Measurements from ENCODE around the gene GAK. TPM values are rescaled to one million over a fixed set of nuclear protein-coding genes. Genes with fewer than 3 reads are reported as not detected.

The GAK gene
- total RNA-seq, 1 donor from 2014 or later: 27.6 TPM

DNA sequence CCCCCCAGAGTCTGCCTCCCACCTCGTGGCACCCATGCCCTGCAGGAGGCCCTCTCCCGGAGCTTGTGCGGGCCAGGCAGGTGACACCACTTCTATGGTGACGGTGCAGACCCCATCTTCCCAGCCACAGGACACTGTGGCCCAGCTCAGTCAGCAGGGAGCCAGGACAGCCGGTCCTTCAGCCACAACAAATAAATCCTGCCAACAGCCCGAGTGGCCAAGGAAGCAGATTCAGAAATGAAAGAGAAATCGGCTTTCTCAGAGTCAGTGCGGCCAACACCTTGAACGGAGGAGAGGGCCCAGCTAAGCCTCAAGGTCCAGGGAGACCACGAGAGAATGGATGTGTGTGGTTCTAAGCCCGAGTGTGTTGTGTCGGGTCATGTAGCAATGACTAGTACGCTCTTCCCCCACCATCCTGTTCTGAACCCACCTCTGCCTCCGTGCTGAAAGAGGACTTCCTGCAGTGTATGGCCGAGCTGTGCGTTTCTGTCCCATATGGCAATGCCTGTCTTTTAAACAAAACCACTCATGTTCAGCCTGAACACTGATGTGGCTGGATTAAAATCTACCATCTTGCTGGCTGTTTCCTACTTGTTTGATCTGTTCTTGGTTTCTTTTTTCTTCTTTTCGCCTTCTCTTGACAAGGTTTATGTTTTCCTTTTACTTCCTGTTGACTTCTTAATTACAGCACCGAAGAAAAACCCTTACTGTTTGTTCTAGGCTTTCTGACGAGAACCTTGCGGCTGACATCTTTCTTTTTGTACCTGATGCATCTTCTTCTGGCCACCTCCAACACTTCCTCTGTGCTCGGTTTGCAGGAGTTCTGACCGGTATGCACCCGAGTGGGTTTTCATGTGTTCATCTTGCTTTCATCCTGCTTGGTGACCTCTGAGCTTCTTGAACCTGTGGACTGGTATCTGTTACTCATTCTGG lies 53.1 kb downstream of the GAK start:
- Histone ChIP-seq H2AFZ (replicated peaks) (no peak overlapping the region), H4K20me1 (ENCODE audit: low read depth) (no peaks in the 10 kb centered on the region), H3K36me3 (no peaks in the 10 kb centered on the region), H3K79me2 (ENCODE audit: low read depth) (no peaks in the 10 kb centered on the region), H3K27ac (no peak overlapping the region), H3F3A (ENCODE audit: low read depth) (no peaks in the 10 kb centered on the region), H3K27me3 (no peaks in the 10 kb centered on the region), H3K4me3 (no peak overlapping the region), H3K9ac (no peak overlapping the region), H3K4me2 (no peak overlapping the region), H3K9me3 (ENCODE audit: low read depth) (no peaks in the 10 kb centered on the region), H3K4me1 (no peaks in the 10 kb centered on the region)
- TF ChIP-seq EZH2phosphoT487 (IDR thresholded peaks at IDR 0.05) (no peak), EZH2 (IDR thresholded peaks at IDR 0.05) (no peak)
- TF ChIP-seq, protein P1, sequence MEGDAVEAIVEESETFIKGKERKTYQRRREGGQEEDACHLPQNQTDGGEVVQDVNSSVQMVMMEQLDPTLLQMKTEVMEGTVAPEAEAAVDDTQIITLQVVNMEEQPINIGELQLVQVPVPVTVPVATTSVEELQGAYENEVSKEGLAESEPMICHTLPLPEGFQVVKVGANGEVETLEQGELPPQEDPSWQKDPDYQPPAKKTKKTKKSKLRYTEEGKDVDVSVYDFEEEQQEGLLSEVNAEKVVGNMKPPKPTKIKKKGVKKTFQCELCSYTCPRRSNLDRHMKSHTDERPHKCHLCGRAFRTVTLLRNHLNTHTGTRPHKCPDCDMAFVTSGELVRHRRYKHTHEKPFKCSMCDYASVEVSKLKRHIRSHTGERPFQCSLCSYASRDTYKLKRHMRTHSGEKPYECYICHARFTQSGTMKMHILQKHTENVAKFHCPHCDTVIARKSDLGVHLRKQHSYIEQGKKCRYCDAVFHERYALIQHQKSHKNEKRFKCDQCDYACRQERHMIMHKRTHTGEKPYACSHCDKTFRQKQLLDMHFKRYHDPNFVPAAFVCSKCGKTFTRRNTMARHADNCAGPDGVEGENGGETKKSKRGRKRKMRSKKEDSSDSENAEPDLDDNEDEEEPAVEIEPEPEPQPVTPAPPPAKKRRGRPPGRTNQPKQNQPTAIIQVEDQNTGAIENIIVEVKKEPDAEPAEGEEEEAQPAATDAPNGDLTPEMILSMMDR (IDR thresholded peaks at IDR 0.05): no peak
- no peak for DNase-seq (ENCODE audit: low spot score)
- no peak overlapping the region for H3K27ac Mint-ChIP-seq
- peaks cover 13% of the 10 kb centered on the region for H3K36me3 Mint-ChIP-seq
- H3K4me1 Mint-ChIP-seq: peaks cover under 1% of the 10 kb centered on the region
- H3K27me3 Mint-ChIP-seq (ENCODE audit: insufficient read depth, low read depth): peaks cover 3% of the 10 kb centered on the region
- H3K4me3 Mint-ChIP-seq: no peak overlapping the region
- H3K9me3 Mint-ChIP-seq: no peaks in the 10 kb centered on the region

DNA sequence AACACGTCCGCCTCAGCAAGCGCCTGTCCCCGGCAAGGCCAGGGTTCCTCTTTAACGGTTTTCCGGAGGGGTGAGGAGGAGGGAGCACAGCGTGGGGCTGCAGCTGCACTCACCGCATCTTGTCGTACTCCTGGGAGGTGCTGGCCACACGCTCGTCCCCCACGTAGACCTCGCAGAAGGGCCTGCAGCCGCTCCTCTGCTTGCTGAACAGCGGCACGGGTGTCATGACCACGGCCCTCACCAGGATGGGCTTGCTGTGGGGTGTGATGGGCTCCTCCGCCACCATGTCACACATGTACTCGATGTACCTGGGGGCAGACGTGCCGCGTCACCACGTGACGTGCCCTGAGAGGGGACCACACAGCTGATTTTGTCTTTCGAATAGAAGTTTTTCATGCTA lies 54.6 kb downstream of the GAK start:
- no peaks in the 10 kb centered on the region for H4K20me1 ChIP-seq (ENCODE audit: low read depth)
- no peak overlapping the region for H3K4me2 ChIP-seq
- TF ChIP-seq, protein P1 (IDR thresholded peaks at IDR 0.05): no peak
- TF ChIP-seq EZH2 (IDR thresholded peaks at IDR 0.05): no peak
- TF ChIP-seq EZH2phosphoT487 (IDR thresholded peaks at IDR 0.05): no peak
- H2AFZ ChIP-seq (replicated peaks): no peak overlapping the region
- H3K27me3 Mint-ChIP-seq (ENCODE audit: insufficient read depth, low read depth): peaks cover 10% of the 10 kb centered on the region
- H3K4me1 Mint-ChIP-seq: peaks cover 6% of the 10 kb centered on the region
- no peak overlapping the region for H3K27ac Mint-ChIP-seq
- H3K9ac ChIP-seq: no peak overlapping the region
- no peaks in the 10 kb centered on the region for H3K4me1 ChIP-seq
- no peaks in the 10 kb centered on the region for H3K36me3 ChIP-seq
- H3K27ac ChIP-seq: no peak overlapping the region
- H3K9me3 ChIP-seq (ENCODE audit: low read depth): no peaks in the 10 kb centered on the region
- H3F3A ChIP-seq (ENCODE audit: low read depth): no peaks in the 10 kb centered on the region
- no peaks in the 10 kb centered on the region for H3K9me3 Mint-ChIP-seq
- no peaks in the 10 kb centered on the region for H3K27me3 ChIP-seq
- H3K36me3 Mint-ChIP-seq: peaks cover 17% of the 10 kb centered on the region
- DNase-seq (ENCODE audit: low spot score): no peak
- H3K4me3 Mint-ChIP-seq: no peak overlapping the region
- no peak overlapping the region for H3K4me3 ChIP-seq
- H3K79me2 ChIP-seq (ENCODE audit: low read depth): no peaks in the 10 kb centered on the region

DNA sequence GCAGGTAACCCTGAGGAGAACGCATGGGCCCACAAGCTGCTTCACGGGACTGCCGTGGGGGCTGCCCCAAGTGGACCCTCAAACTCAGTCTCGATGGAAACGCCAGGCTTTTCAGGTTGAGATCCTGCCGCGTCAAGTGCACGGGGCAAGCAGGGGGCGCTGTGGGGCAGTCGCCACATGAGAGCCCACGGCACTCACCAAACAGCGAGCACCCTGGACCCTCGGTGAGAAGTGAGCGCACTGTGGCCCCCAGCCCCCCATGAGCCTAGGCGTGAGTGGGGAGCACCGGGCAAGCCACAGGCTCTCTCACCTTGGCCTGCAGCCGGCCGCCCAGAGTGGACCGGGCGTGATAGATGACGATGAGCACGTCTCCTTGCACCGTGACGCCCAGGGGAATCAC lies 55.3 kb downstream of the GAK start:
- H3K27me3 Mint-ChIP-seq (ENCODE audit: insufficient read depth, low read depth): peaks cover 10% of the 10 kb centered on the region
- no peak overlapping the region for H2AFZ ChIP-seq (replicated peaks)
- H3K4me3 ChIP-seq: no peak overlapping the region
- no peaks in the 10 kb centered on the region for H3F3A ChIP-seq (ENCODE audit: low read depth)
- H3K9me3 ChIP-seq (ENCODE audit: low read depth): no peaks in the 10 kb centered on the region
- no peaks in the 10 kb centered on the region for H3K36me3 ChIP-seq
- no peak overlapping the region for H3K4me3 Mint-ChIP-seq
- no peak overlapping the region for H3K9ac ChIP-seq
- peak; percentile 45 for DNase-seq (ENCODE audit: low spot score)
- H3K4me1 Mint-ChIP-seq: peaks cover 6% of the 10 kb centered on the region
- no peak overlapping the region for H3K4me2 ChIP-seq
- H3K27ac Mint-ChIP-seq: no peak overlapping the region
- no peaks in the 10 kb centered on the region for H4K20me1 ChIP-seq (ENCODE audit: low read depth)
- H3K9me3 Mint-ChIP-seq: no peaks in the 10 kb centered on the region
- peaks cover 17% of the 10 kb centered on the region for H3K36me3 Mint-ChIP-seq
- no peaks in the 10 kb centered on the region for H3K79me2 ChIP-seq (ENCODE audit: low read depth)
- no peak overlapping the region for H3K27ac ChIP-seq
- TF ChIP-seq, protein P1 (IDR thresholded peaks at IDR 0.05): peak; percentile 54
- no peak for TF ChIP-seq EZH2phosphoT487 (IDR thresholded peaks at IDR 0.05)
- H3K27me3 ChIP-seq: no peaks in the 10 kb centered on the region
- no peaks in the 10 kb centered on the region for H3K4me1 ChIP-seq
